Fibroblast of lung (primary cell): ENCODE results near the gene COLEC11.

ENCODE experiments used
- EZH2 ChIP-seq: IDR thresholded peaks from 2 replicates; pipeline ENCODE4 v1.5.1; 2012; ENCODE audit warnings: low read length, control low read depth, mild to moderate bottlenecking; ENCODE audit errors: missing control alignments
- TF ChIP-seq, protein P1 (sequence below), 2 donors: IDR thresholded peaks in 1 of 2; conservative IDR thresholded peaks in 1 of 2; 1 replicate in 1 of 2; 2 replicates in 1 of 2; pipeline ENCODE4 v1.5.1; 2011 to 2012; ENCODE audit warnings: low read length in 2 of 2, control low read depth in 1 of 2, inconsistent platforms in 1 of 2, low read depth in 1 of 2, mild to moderate bottlenecking in 1 of 2

DNA sequence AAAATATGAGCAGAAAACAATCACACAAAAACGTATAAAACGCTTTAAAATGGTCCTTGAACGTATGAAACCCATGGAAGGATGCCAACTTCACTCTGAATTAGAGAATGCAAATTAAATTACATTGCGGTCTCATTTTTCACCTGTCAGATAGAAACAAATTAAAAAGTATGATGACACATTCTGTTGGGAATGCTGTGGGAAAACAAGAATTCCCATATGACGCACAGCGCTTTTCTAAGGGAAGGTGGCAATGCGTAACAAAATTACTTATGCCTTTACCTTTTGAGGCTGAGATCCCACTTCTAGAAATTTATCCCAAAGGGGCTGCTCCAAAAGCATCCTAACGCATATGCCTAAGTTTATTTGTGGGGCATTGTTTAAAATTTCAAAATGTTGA is 23.6 kb upstream of the COLEC11 start:
- TF ChIP-seq, protein P1, sequence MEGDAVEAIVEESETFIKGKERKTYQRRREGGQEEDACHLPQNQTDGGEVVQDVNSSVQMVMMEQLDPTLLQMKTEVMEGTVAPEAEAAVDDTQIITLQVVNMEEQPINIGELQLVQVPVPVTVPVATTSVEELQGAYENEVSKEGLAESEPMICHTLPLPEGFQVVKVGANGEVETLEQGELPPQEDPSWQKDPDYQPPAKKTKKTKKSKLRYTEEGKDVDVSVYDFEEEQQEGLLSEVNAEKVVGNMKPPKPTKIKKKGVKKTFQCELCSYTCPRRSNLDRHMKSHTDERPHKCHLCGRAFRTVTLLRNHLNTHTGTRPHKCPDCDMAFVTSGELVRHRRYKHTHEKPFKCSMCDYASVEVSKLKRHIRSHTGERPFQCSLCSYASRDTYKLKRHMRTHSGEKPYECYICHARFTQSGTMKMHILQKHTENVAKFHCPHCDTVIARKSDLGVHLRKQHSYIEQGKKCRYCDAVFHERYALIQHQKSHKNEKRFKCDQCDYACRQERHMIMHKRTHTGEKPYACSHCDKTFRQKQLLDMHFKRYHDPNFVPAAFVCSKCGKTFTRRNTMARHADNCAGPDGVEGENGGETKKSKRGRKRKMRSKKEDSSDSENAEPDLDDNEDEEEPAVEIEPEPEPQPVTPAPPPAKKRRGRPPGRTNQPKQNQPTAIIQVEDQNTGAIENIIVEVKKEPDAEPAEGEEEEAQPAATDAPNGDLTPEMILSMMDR (conservative IDR thresholded peaks at IDR 0.05 in 1 of 2, IDR thresholded peaks at IDR 0.05 in 1 of 2; ENCODE audit: low read depth in 1 of 2, low read length in 2 of 2): no peak
- TF ChIP-seq EZH2: no peak
